Endodermal cell (in vitro differentiated cells): Measurements from ENCODE around the gene TRPM6. TPM values are rescaled to one million over a fixed set of nuclear protein-coding genes. Genes with fewer than 3 reads are reported as not detected.

ENCODE experiments used
- DNase-seq: peaks from one replicate; pipeline ENCODE4 v3.0.0-alpha.2; 2017
- H3K27ac ChIP-seq: 2 replicates; pipeline ENCODE4 v1.5.1; 2013; ENCODE audit warnings: mild to moderate bottlenecking, low read depth, low read length, moderate library complexity
- H3K27me3 ChIP-seq: 2 replicates; pipeline ENCODE4 v1.6.1; 2013; ENCODE audit warnings: mild to moderate bottlenecking, low read length, moderate library complexity; ENCODE audit not compliant: insufficient read depth, control insufficient read depth, poor library complexity, severe bottlenecking
- H3K36me3 ChIP-seq: 2 replicates; pipeline ENCODE4 v1.7.0; 2013; ENCODE audit warnings: mild to moderate bottlenecking, low read length, moderate library complexity; ENCODE audit not compliant: control insufficient read depth, insufficient read depth
- H3K4me1 ChIP-seq: one replicate; pipeline ENCODE4 v1.7.0; 2013; ENCODE audit warnings: low read length; ENCODE audit not compliant: control insufficient read depth, insufficient read depth
- H3K4me3 ChIP-seq: 2 replicates; pipeline ENCODE4 v1.5.1; 2013; ENCODE audit warnings: mild to moderate bottlenecking, low read length, moderate library complexity
- H3K9ac ChIP-seq: 2 replicates; pipeline ENCODE4 v1.6.1; 2013; ENCODE audit warnings: mild to moderate bottlenecking, low read length, moderate library complexity; ENCODE audit not compliant: poor library complexity, severe bottlenecking; ENCODE audit errors: extremely low read depth
- H3K9me3 ChIP-seq: 2 replicates; pipeline ENCODE4 v1.6.1; 2013; ENCODE audit warnings: mild to moderate bottlenecking, low read length, moderate library complexity; ENCODE audit not compliant: control insufficient read depth
- H3K27ac Mint-ChIP-seq: 2 replicates; pipeline ENCODE4 v1.8.0; 2020; ENCODE audit warnings: mixed read lengths
- H3K27me3 Mint-ChIP-seq: 2 replicates; pipeline ENCODE4 v1.8.0; 2021; ENCODE audit warnings: mild to moderate bottlenecking, mixed read lengths; ENCODE audit not compliant: insufficient read depth
- H3K36me3 Mint-ChIP-seq: 2 replicates; pipeline ENCODE4 v1.8.0; 2020; ENCODE audit warnings: low read depth, mixed read lengths
- H3K4me1 Mint-ChIP-seq: 2 replicates; pipeline ENCODE4 v1.8.0; 2020; ENCODE audit warnings: mixed read lengths
- H3K4me3 Mint-ChIP-seq: 2 replicates; pipeline ENCODE4 v1.8.0; 2020; ENCODE audit warnings: mild to moderate bottlenecking, moderate library complexity, mixed read lengths
- H3K9me3 Mint-ChIP-seq: 2 replicates; pipeline ENCODE4 v1.8.0; 2020; ENCODE audit warnings: mild to moderate bottlenecking, mixed read lengths
- CTCF ChIP-seq: fragments of 200-600 bp; sonication (generic); conservative IDR thresholded peaks from 2 replicates; pipeline ENCODE4 v1.5.0; 2021; ENCODE audit warnings: antibody characterized with exemption, mild to moderate bottlenecking
- WGBS, 2 experiments: methylation state at CpG; one replicate each; pipeline versions ENCODE4 v1.1.5 to v1.1.7; 2013; ENCODE audit warnings: missing lambda C conversion rate in 2 of 2, mixed read lengths in 1 of 2; ENCODE audit not compliant: insufficient coverage in 1 of 2, insufficient read length in 1 of 2; 5-methylcytosine and 5-hydroxymethylcytosine counted together
- total RNA-seq, 2 donors: library from RNA; stranded (reverse); fragmentation: NEBNext Ultra II Directional in 1 of 2; extraction: Animal tissue kit (Norgen Biotek cat#: 25700) in 1 of 2; gene quantifications; 2 replicates in 1 of 2; 3 replicates in 1 of 2; pipeline ENCODE4 v1.2.1, GENCODE V29; 2021

The TRPM6 gene
- total RNA-seq, 2 donors from 2014 or later: 1.2 to 1.7 TPM

DNA sequence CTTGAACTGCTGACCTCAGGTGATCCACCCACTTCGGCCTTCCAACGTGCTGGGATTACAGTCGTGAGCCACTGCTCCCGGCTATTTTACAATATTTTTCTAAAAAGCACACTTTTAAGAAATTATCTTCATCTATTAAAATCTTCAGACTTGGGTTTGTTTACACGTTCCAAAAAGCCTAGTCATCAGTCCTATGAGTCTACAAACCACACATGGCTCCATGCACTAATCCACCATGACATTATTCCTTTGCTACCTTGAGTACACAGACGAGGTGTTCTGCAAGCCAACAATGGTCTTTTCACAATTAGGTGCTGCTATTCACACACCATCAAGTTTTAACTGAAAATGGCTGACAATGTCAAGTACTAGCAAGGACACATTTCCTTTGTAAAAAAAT, 41.0 kb downstream of the TRPM6 start:
- peaks cover 5% of the 10 kb centered on the region for H3K36me3 Mint-ChIP-seq
- no peak for DNase-seq
- Histone ChIP-seq H3K9ac (no peak overlapping the region), H3K36me3 (no peaks in the 10 kb centered on the region), H3K9me3 (no peaks in the 10 kb centered on the region), H3K4me1 (no peaks in the 10 kb centered on the region), H3K4me3 (no peak overlapping the region), H3K27ac (no peak overlapping the region), H3K27me3 (no peaks in the 10 kb centered on the region)
- no peaks in the 10 kb centered on the region for H3K4me1 Mint-ChIP-seq
- H3K9me3 Mint-ChIP-seq: peaks cover 16% of the 10 kb centered on the region
- H3K27me3 Mint-ChIP-seq: no peaks in the 10 kb centered on the region
- no peak overlapping the region for H3K4me3 Mint-ChIP-seq
- no peak for TF ChIP-seq CTCF
- 87 to 89% methylated on average over 6 of the region's 6 CpGs for WGBS, 2 experiments
- H3K27ac Mint-ChIP-seq: no peak overlapping the region

DNA sequence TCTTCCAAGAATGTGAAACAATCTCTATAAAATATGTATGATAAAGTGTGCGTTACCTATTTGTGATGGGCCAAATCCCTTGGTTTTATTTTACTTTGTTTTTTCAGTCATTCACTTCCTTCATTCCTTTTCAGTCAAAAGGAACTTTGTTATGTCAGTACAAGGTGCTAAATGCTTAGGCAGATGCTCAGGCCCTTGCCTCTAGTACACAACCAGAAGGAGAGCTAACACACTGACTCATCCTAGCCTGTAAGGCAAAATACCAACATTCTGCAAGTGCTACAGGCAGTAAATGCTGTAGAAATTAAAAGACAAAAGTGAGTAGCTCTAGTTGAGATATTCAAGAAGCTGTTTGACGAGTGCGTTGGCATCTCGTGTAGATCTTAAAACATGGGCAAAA, 49.4 kb downstream of the TRPM6 start:
- Histone ChIP-seq H3K36me3 (no peaks in the 10 kb centered on the region), H3K4me3 (no peak overlapping the region), H3K27me3 (no peaks in the 10 kb centered on the region), H3K9ac (no peak overlapping the region), H3K4me1 (no peaks in the 10 kb centered on the region), H3K9me3 (no peaks in the 10 kb centered on the region), H3K27ac (no peak overlapping the region)
- no peak overlapping the region for H3K4me3 Mint-ChIP-seq
- H3K36me3 Mint-ChIP-seq: peaks cover 2% of the 10 kb centered on the region
- DNase-seq: peak; percentile 67
- no peaks in the 10 kb centered on the region for H3K27me3 Mint-ChIP-seq
- peak overlapping the region; percentile 19 for H3K27ac Mint-ChIP-seq
- H3K4me1 Mint-ChIP-seq: no peaks in the 10 kb centered on the region
- WGBS, 2 experiments: 86 to 97% methylated on average over 3 to 4 of the region's 4 CpGs
- TF ChIP-seq CTCF: no peak
- peaks cover 7% of the 10 kb centered on the region for H3K9me3 Mint-ChIP-seq

DNA sequence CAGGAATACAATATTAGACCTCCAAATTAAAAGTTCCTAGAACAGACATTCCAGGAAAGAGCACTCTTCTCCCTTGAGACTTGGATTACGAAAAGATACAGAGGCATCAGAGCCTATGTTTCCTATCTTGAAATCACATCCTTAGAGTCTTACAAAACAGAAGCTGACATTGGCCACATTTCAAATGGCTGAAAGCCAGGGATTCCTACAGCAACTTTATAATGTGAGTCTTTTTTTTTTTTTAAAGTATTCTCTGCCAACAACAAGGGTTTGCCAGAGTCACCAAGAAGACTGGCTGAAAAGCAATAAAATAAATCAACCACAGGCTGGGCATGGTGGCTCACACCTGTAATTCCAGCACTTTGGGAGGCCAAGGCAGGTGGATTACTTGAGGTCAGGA, 63.1 kb downstream of the TRPM6 start:
- H3K27ac ChIP-seq: no peak overlapping the region
- no peaks in the 10 kb centered on the region for H3K27me3 ChIP-seq
- Mint-ChIP-seq H3K36me3 (no peaks in the 10 kb centered on the region), H3K27me3 (no peaks in the 10 kb centered on the region), H3K9me3 (no peaks in the 10 kb centered on the region), H3K4me1 (peaks cover 5% of the 10 kb centered on the region), H3K4me3 (no peak overlapping the region), H3K27ac (no peak overlapping the region)
- H3K36me3 ChIP-seq: no peaks in the 10 kb centered on the region
- no peak overlapping the region for H3K9ac ChIP-seq
- WGBS, 2 experiments: 88 to 100% methylated on average over 1 of the region's 1 CpG
- no peaks in the 10 kb centered on the region for H3K4me1 ChIP-seq
- H3K9me3 ChIP-seq: no peaks in the 10 kb centered on the region
- no peak for DNase-seq
- H3K4me3 ChIP-seq: no peak overlapping the region
- no peak for TF ChIP-seq CTCF
